ENCODE data around the gene MLEC. TPM values are rescaled to one million over a fixed set of nuclear protein-coding genes. Genes with fewer than 3 reads are reported as not detected.

The MLEC gene
- total RNA-seq, 1 experiment from 2014 or later: 181 TPM

DNA sequence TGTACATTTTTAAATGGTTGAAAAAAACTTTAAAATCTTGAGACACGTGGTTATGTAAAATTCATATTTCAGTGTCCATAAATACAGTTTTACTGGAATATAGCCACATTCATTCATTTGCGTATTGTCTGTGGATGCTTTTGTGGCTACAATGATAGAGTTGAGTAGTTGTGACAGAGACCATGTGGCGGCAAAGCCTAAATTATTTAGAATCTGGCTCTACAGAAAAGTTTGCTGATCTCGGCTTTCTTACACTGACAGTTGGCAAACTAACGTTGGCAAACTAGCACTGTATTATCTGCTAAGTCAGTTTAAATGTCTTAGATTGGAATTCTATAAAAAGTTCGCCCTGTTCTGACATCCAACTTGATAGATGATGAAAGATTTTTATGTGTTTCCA, 25.7 kb downstream of the MLEC start:
- no peak for TF ChIP-seq CTCF (conservative IDR thresholded peaks at IDR 0.05)
- Histone ChIP-seq H4K8ac (replicated peaks; ENCODE audit: insufficient read length, low read depth, low read length) (no peak overlapping the region), H2BK12ac (ENCODE audit: insufficient read length, low read depth, low read length) (no peak overlapping the region), H3K23me2 (ENCODE audit: insufficient read length, low read depth, low read length, poor library complexity, severe bottlenecking) (peaks cover 7% of the 10 kb centered on the region), H3K4me1 (ENCODE audit: insufficient read depth, low read length) (no peaks in the 10 kb centered on the region; the same call in 1 of the 2 replicates), H4K91ac (ENCODE audit: insufficient read length, low read depth, low read length) (no peak overlapping the region), H2BK120ac (ENCODE audit: low read depth, low read length, poor library complexity, severe bottlenecking) (no peak overlapping the region), H3K4ac (ENCODE audit: low read depth, low read length) (no peak overlapping the region), H3T11ph (ENCODE audit: low read length) (no peak overlapping the region), H3K27me3 (ENCODE audit: insufficient read depth, low read length) (no peaks in the 10 kb centered on the region), H2BK5ac (ENCODE audit: insufficient read length, low read length) (no peak overlapping the region), H3K4me2 (ENCODE audit: insufficient read depth, insufficient read length, low read length) (no peak overlapping the region), H3K79me1 (ENCODE audit: insufficient read depth, low read depth, low read length, poor library complexity, severe bottlenecking) (no peaks in the 10 kb centered on the region), H3K9me3 (ENCODE audit: control insufficient read depth, low read depth, low read length) (no peaks in the 10 kb centered on the region), H3K14ac (ENCODE audit: insufficient read depth, low read length) (no peak overlapping the region), H4K20me1 (ENCODE audit: control insufficient read depth, insufficient read depth, insufficient read length) (no peaks in the 10 kb centered on the region), H2AFZ (ENCODE audit: low read length) (no peak overlapping the region), H2AK5ac (ENCODE audit: insufficient read length, low read length) (no peak overlapping the region), H3K18ac (ENCODE audit: insufficient read length, low read depth, low read length) (no peak overlapping the region), H2BK20ac (ENCODE audit: low read depth, low read length, poor library complexity, severe bottlenecking) (no peak overlapping the region), H3K79me2 (ENCODE audit: insufficient read depth, low read length) (no peaks in the 10 kb centered on the region; the same call in 1 of the 2 replicates), H4K5ac (ENCODE audit: insufficient read length, low read depth, low read length) (no peak overlapping the region), H3K27ac (ENCODE audit: insufficient read length, low read depth, low read length) (no peak overlapping the region), H3K56ac (ENCODE audit: insufficient read length, low read depth, low read length) (no peak overlapping the region), H2BK15ac (ENCODE audit: low read depth, low read length) (no peak overlapping the region), H3K9ac (ENCODE audit: extremely low read depth, insufficient read length, low read length) (no peak overlapping the region), H3K23ac (ENCODE audit: insufficient read length, low read depth, low read length) (no peak overlapping the region)
- Mint-ChIP-seq H3K4me1 (peaks cover 19% of the 10 kb centered on the region in 2 experiments), H3K4me3 (0 out of 5 replicates have a peak overlapping the region, but pooled peaks of 1 of the 2 experiments have one; percentile 83), H3K27ac (0 out of 7 replicates have a peak overlapping the region, but pooled peaks of 1 of the 3 experiments have one; percentile 6), H3K27me3 (ENCODE audit: low read depth) (no peaks in the 10 kb centered on the region; the same call in 1 of the 2 replicates), H3K36me3 (ENCODE audit: insufficient read depth in 1 of 3, low read depth in 3 of 3) (peaks cover 28 to 46% (median 45%) of the 10 kb centered on the region in 3 experiments), H3K9me3 (no peaks in the 10 kb centered on the region)
- no CpG with 5 or more reads among the region's 6 CpGs for WGBS (ENCODE audit: extremely low coverage, insufficient read length, low lambda C conversion rate)
- DNase-seq: no peak
